GM10266 (cell line): ENCODE measurements around the gene TMEM239.

Experiments used
- DNase-seq: peaks from one replicate; pipeline ENCODE4 v3.0.0; 2012; ENCODE audit errors: extremely low spot score
- TF ChIP-seq, protein P1 (sequence below): IDR thresholded peaks from 2 replicates; pipeline ENCODE4 v1.5.1; 2012; ENCODE audit warnings: mild to moderate bottlenecking, low read depth; ENCODE audit not compliant: control insufficient read depth, insufficient read depth; ENCODE audit errors: missing control alignments

TMEM239 gene

DNA sequence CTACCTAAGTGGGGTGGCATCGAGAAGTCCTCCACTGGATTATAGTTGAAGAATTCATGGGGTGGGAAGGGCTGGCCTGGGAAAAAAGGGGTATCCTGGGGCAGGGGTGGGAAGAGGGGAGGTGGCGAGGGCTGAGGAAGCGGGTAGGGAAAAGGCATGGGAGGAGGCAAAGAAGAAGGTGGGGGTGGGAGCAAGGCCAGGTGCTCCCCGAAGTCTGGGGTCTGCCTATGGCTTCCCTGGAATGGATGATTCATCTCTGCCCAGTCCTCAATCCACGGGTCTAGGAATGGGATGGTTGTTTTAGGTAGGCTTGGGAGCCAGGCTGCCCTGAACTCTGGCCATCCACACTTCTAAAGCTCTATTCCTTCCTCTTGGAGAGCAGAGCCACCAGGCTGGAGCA lies 19.9 kb downstream of the TMEM239 start:
- DNase-seq: no peak
- TF ChIP-seq, protein P1, sequence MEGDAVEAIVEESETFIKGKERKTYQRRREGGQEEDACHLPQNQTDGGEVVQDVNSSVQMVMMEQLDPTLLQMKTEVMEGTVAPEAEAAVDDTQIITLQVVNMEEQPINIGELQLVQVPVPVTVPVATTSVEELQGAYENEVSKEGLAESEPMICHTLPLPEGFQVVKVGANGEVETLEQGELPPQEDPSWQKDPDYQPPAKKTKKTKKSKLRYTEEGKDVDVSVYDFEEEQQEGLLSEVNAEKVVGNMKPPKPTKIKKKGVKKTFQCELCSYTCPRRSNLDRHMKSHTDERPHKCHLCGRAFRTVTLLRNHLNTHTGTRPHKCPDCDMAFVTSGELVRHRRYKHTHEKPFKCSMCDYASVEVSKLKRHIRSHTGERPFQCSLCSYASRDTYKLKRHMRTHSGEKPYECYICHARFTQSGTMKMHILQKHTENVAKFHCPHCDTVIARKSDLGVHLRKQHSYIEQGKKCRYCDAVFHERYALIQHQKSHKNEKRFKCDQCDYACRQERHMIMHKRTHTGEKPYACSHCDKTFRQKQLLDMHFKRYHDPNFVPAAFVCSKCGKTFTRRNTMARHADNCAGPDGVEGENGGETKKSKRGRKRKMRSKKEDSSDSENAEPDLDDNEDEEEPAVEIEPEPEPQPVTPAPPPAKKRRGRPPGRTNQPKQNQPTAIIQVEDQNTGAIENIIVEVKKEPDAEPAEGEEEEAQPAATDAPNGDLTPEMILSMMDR: no peak

DNA sequence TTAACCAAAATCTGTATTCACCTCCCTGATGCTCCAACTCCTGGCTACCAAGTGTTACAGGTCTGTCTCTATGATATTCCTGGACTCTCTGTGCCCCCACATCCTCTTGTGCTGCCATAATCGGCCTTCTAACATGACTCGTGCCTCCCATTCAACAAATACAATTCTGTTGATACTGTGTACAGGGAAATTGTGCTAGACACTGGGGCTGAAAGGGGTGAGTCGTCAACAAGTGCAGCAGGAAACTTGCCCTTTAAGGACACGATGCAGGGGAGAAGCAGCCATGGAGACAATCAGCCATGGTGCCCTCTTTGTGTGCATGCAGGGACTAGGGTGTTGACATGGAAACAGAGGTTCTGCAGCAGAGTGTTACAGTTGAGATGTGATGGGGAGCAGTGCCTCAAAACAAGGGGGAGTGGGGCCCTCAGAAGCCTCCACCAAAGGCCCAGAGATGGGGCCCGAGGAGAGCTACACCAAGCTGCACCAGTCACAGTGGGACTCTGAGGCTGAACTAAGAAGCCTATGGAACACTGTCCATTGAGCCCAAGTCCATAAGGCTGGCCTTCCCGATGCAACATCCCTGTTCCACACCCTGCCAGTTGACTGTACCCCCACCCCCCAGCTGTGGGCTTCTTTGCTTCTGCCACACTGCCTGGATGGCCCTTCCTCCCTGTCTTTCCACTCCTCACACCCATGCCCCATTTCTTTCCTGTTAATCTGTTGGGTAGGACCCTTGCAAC lies 21.2 kb downstream of the TMEM239 start:
- no peak for DNase-seq
- TF ChIP-seq, protein P1: no peak

DNA sequence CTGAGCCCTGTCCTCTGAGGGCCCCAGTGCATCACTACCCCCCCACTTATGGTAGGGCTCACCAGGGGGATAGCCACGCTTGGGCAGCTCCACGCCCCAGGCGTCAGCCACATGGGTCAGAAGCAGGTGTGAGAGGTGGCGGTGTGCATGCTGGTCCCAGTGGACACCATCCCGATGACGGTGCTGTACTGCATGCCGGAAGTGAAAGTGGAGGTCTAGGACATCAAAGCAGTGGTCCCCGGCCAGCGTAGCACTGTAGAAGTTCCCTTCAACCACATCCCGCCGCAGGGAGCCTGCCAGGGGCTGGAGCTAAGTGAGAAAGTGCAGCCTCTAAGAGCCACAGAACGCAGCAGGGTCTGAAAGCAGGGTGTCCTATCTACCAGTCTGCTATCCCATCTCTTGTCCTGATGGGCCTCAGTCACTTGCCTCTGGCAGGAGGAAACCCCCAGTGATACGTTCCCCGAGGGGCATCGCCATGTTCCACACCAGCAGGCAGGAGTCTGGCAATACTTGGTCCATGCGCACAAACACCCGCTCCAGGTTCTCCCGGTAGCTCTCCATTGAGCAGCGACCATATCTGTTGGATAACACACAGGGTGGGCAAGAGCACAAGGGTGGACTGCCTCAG lies 22.1 kb downstream of the TMEM239 start:
- DNase-seq: peak; percentile 20

DNA sequence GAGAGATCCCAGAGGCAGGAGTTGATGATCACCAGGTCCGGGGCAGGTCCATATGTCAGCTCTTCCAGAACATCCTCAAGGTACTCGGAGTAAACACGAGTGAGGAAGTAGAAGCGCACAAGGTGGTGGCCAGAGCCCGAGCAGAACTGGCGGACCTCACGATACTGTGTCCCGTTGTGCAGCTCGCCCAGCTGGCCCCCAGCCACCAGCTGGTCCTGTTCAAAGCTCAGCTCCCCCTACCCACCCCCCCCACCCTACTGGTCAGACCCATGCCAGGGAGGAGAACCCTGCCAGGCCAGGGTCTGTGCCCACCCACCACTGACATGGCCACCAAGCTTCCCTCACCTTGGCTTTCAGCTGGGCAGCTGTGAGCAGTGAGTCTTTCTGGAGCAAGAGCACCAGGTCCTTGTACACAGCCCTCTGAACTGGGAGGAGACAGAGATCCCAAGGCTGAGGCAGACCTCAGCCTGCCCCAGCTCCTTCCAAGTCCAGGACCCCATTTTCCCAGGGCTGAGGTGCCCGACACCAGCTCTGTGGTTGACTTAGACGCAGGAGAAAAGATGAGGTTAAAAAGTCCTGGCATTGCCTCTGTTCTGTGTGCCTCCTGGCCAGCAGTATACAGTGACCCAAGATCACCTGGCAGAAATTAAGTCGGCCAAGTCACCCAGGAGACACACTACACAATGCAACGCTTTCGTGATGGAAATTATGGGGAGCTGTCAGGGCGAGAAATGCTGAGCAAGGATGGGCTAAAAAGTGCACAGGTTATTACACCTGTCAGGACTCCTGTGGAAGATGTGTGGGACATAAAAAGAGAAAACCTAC lies 22.9 kb downstream of the TMEM239 start:
- TF ChIP-seq, protein P1: no peak
- no peak for DNase-seq

More for the DNA sequence above, 22.1 kb downstream of the TMEM239 start:
- TF ChIP-seq, protein P1: no peak

DNA sequence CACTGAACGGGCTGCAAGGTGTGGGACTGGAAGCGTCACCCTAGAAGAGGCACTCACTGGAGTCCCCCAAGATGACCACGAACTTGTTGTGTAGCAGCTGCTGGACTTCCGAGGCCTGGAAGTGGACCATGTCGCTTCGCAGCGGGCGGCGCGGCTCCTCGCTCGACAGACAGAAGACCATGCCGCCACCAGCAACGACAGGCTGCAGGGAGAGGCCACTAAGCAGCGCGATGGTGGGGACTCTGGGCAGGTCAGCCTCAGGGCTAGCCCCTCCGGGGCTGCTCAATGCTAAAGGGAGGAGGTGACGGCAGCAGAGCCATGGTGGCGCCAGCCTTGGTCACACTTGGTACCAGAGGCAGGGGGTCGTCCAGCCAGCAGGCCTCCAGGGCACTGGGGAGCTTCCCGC lies 23.6 kb downstream of the TMEM239 start:
- peak; percentile 21 for DNase-seq
- TF ChIP-seq, protein P1: no peak

DNA sequence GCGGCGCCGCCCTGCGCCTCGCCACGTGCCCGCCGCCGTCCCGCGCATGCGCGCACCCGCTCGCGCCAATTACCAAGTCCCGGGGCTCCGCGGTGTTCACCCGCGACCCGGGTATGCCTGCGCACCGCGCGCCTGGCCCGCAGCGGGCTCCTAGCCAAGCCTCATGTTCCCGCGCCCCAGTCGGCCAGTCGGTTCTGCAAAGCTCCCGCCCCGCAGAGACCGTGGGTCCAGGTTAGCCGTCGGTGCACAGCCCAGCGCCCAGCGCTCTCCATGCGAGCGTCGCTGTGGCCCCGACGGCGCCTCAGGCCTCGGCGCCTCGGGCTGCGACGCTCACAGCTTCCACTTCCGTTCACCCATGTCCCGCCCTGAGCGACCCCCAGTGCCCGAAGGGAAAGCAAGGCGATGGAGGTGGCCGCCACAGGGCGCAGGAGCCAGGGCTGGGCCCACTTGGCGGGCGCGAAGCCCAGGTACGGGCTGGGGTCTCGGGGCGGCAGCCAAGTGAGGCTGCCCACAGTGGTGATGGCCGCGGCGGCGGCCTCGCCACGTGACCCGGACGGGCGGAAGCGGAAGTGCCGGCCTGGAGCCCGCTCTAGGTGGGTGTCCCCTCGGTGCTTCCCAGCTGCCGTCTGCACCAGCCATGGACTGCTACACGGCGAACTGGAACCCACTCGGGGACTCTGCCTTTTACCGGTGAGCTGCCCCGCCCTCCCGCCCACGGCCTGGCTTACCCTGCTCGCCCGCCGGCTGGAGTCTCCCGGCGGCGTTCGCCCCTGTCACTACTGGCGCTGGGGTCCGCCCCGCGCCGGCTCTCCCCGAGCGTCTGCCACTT lies 24.2 kb downstream of the TMEM239 start, which contains the start of the genes PCED1A and VPS16:
Gene PCED1A, minus strand, starts transcription at position 518 of the 829 bp plus-strand sequence. CDS start 743 bp downstream, outside the sequence.
Gene VPS16, plus strand, starts transcription at position 608 of the 829 bp plus-strand sequence. Its CDS starts 30 bp downstream, at position 638.
- DNase-seq: peak; percentile 98
- TF ChIP-seq, protein P1: no peak
